Thyroid gland (tissue), 4 donors: ENCODE measurements around the gene MAVS. TPM values are rescaled to one million over a fixed set of nuclear protein-coding genes. Genes with fewer than 3 reads are reported as not detected.
"Not testable (repeated sequence)": the region's sequence is repeated elsewhere in the genome, so short reads cannot be mapped to it uniquely, and the experiment has no call there.

Experiments
- DNase-seq, 2 donors: peaks; one replicate each; pipeline ENCODE4 v3.0.0-alpha.2; 2019
- H3K27ac ChIP-seq, 3 donors: fragments of 200-600 bp; sonication (generic); 1 replicate in 2 of 3; 2 replicates in 1 of 3; pipeline ENCODE4 v1.5.1; 2016 to 2019; ENCODE audit warnings: mild to moderate bottlenecking in 1 of 3, moderate library complexity in 1 of 3
- H3K27me3 ChIP-seq: fragments of 200-600 bp; sonication (generic); one replicate; pipeline ENCODE4 v1.5.1; 2019
- H3K36me3 ChIP-seq, 2 donors: fragments of 200-600 bp; sonication (generic); one replicate each; pipeline ENCODE4 v1.5.1; 2016 to 2019
- H3K4me1 ChIP-seq, 2 donors: fragments of 200-600 bp; sonication (generic); one replicate each; pipeline ENCODE4 v1.5.1; 2017 to 2019
- H3K4me3 ChIP-seq, 3 donors: fragments of 200-600 bp; sonication (generic); replicated peaks in 1 of 3; 1 replicate in 2 of 3; 2 replicates in 1 of 3; pipeline ENCODE4 v1.5.1; 2016; ENCODE audit warnings: mild to moderate bottlenecking in 1 of 3
- H3K9me3 ChIP-seq: fragments of 200-600 bp; sonication (generic); one replicate; pipeline ENCODE4 v1.5.1; 2017
- CTCF ChIP-seq, 6 experiments: fragments of 200-600 bp in 3 of 6; fragments of 450-650 bp in 3 of 6; sonication (generic) in 3 of 6; IDR thresholded peaks; one replicate each; pipeline ENCODE4 v1.5.1; 2016 to 2019; ENCODE audit warnings: antibody characterized with exemption in 6 of 6, mild to moderate bottlenecking in 2 of 6, inconsistent platforms in 1 of 6, moderate library complexity in 1 of 6
- POLR2A ChIP-seq, 2 donors: fragments of 450-650 bp; IDR thresholded peaks; one replicate each; pipeline ENCODE4 v1.6.1; 2017; ENCODE audit warnings: antibody characterized with exemption in 2 of 2, mild to moderate bottlenecking in 2 of 2, moderate library complexity in 1 of 2
- WGBS, 2 donors: methylation state at CpG; one replicate each; pipeline ENCODE4 v1.1.5; 2017; 5-methylcytosine and 5-hydroxymethylcytosine counted together
- intact Hi-C: fragments of 100-400 bp; cut with DNase I; formaldehyde crosslinking; loops from one replicate; pipeline ENCODE4 v1.15.1; 2023
- total RNA-seq, 4 donors: library from RNA; depleted of rRNA; stranded (reverse); fragments of >200 nt; gene quantifications; one replicate each; pipeline ENCODE4 v1.2.3, GENCODE V29; 2016

The MAVS gene
- total RNA-seq, 4 donors from 2014 or later, result 30.4 to 52.3 (median 39.0) TPM

GRCh38 chr20:3901706-3902440 lies 55.2 kb downstream of the MAVS start:
- no peak for TF ChIP-seq CTCF (IDR thresholded peaks at IDR 0.05)
- TF ChIP-seq POLR2A (IDR thresholded peaks at IDR 0.05), result no peak
- WGBS, 2 donors, result 80 to 81% methylated on average over 9 of the region's 9 CpGs
- no peaks in the 10 kb centered on the region for H3K36me3 ChIP-seq
- intact Hi-C loops, result no loop called here
- no peak for DNase-seq
- no peaks in the 10 kb centered on the region for H3K27me3 ChIP-seq
- H3K9me3 ChIP-seq, result no peaks in the 10 kb centered on the region
- peak overlapping the region in 1 of 3 donors; percentile 11 for H3K4me3 ChIP-seq
- peaks cover 8 to 51% of the 10 kb centered on the region in 2 donors for H3K4me1 ChIP-seq
- peak overlapping the region in 1 of 3 donors; percentile 0 for H3K27ac ChIP-seq

DNA sequence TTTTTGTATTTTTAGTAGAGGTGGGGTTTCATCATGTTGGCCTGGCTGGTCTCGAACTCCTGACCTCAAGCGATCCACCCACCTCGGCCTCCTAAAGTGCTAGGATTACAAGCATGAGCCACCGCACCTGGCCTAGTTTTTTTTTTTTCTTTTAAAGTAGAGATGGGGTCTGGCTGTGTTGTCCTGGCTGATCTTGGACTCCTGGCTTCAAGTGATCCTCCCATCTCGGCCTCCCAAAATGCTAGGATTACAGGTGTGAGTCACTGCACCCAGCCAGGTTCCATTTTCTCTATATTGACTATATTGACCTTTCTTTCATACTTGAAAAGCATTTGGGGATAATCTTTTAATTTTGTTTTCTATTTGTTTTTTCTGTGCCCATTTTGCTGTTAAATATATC lies 55.8 kb downstream of the MAVS start:
- peaks cover 3 to 47% of the 10 kb centered on the region in 2 donors for H3K4me1 ChIP-seq
- TF ChIP-seq POLR2A (IDR thresholded peaks at IDR 0.05) (no peak), CTCF (IDR thresholded peaks at IDR 0.05) (no peak)
- DNase-seq, result no peak
- 90 to 97% methylated on average over 5 of the region's 5 CpGs for WGBS, 2 donors
- no peaks in the 10 kb centered on the region for H3K36me3 ChIP-seq
- H3K9me3 ChIP-seq, result no peaks in the 10 kb centered on the region
- H3K27me3 ChIP-seq, result no peaks in the 10 kb centered on the region
- H3K27ac ChIP-seq, result no peak overlapping the region
- no peak overlapping the region for H3K4me3 ChIP-seq
- intact Hi-C loops, result no loop called here

GRCh38 chr20:3904224-3904623 lies 57.6 kb downstream of the MAVS start:
- TF ChIP-seq POLR2A (IDR thresholded peaks at IDR 0.05) (no peak), CTCF (IDR thresholded peaks at IDR 0.05) (no peak)
- Histone ChIP-seq H3K4me3 (no peak overlapping the region), H3K27ac (no peak overlapping the region), H3K9me3 (no peaks in the 10 kb centered on the region), H3K4me1 (peaks cover 0 to 35% of the 10 kb centered on the region in 2 donors), H3K27me3 (no peaks in the 10 kb centered on the region), H3K36me3 (peaks cover 5 to 11% of the 10 kb centered on the region in 2 donors)
- no peak for DNase-seq
- intact Hi-C loops, result no loop called here
- 69 to 71% methylated on average over 2 of the region's 2 CpGs for WGBS, 2 donors

DNA sequence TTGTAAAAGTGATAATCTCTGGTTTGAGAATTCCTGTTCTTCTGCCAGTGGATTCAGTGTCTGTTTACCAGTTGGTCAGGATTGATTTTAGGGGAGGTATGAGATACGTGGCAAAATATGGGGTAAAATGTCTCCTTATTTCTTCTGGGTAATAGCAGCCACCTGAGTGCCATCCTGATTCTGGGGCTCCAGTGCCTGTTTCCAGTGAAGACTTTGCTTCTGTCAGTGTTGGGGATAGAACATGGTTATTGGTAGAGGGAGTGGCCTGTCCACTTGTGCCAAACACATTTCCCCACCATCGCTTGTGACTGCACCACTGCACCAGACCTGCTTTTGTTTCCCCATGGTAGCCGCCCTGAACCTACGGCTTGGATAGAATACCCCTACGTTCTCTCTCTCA lies 58.2 kb downstream of the MAVS start:
- WGBS, 2 donors, result 85 to 91% methylated on average over 5 of the region's 5 CpGs
- intact Hi-C loops, result no loop called here
- no peak for DNase-seq
- H3K9me3 ChIP-seq, result no peaks in the 10 kb centered on the region
- H3K27ac ChIP-seq, result no peak overlapping the region
- peaks cover 5 to 18% of the 10 kb centered on the region in 2 donors for H3K36me3 ChIP-seq
- H3K4me1 ChIP-seq, result peaks cover 0 to 30% of the 10 kb centered on the region in 2 donors
- no peak overlapping the region for H3K4me3 ChIP-seq
- H3K27me3 ChIP-seq, result no peaks in the 10 kb centered on the region
- TF ChIP-seq POLR2A (IDR thresholded peaks at IDR 0.05) (no peak), CTCF (IDR thresholded peaks at IDR 0.05) (no peak)

DNA sequence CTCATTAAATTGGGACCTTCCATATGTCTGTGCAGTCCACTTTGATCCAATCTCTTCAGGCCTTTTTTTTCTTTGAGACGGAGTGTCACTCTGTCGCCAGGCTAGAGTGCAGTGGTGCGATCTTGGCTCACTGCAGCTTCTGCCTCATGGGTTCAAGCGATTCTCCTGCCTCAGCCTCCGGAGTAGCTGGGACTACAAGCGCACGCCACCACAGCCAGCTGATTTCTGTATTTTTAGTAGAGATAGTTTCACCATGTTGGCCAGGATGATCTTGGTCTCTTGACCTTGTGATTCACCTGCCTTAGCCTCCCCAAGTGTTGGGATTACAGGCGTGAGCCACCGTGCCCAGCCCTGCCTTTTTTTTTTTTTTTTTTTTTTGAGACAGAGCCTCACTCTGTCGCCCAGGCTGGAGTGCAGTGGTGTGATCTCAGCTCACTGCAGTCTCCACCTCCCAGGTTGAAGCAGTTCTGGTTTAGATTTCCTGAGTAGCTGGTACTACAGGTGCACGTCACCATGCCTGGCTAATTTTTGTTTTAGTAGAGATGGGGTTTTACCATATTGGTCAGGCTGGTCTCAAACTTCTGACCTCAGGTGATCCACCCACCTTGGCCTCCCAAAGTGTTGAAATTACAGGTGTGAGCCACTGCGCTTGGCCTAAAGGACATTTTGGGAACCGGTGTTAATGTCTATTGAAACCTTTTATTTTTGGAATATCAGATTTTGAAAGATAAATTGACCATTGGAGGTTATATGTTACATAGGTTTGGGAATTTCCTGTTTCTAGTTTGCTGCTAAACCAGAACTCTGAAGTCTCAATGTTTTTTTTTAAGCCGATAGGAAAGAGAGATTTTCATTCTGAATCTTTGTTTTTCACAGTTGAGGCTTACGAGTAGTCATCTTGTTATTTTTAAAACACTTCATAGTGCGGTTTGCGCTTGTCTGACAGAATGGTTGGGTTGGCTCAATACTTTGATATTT lies 60.4 kb downstream of the MAVS start:
- H3K4me3 ChIP-seq, H3K4me1 ChIP-seq, H3K9me3 ChIP-seq, intact Hi-C loops, H3K27ac ChIP-seq, H3K27me3 ChIP-seq: not testable (repeated sequence)
- DNase-seq, result peak in 1 of 2 donors; percentile 50
- 73 to 79% methylated on average over 17 of the region's 17 CpGs for WGBS, 2 donors
- peaks cover 19 to 26% of the 10 kb centered on the region in 2 donors for H3K36me3 ChIP-seq
